ENCODE data around the gene HOXC13.

HOXC13 gene

GRCh38 chr12:53974084-53975063, 35.7 kb downstream of the HOXC13 start, which contains the start of gene HOTAIR:
Gene HOTAIR (minus strand): TSS chr12:53974954.
- no peak for TF ChIP-seq CTCF (conservative IDR thresholded peaks at IDR 0.05; ENCODE audit: control insufficient read depth, insufficient read depth, low read depth, low read length)
- peak within 1 kb of the TSS; percentile 54 for H3K4me3 ChIP-seq (ENCODE audit: control insufficient read depth, low read depth, low read length)
- no peak for DNase-seq (ENCODE audit: low read depth)

- H3K4me3 ChIP-seq (ENCODE audit: control insufficient read depth, low read depth, low read length) = peak overlapping the region; percentile 54
- TF ChIP-seq CTCF (conservative IDR thresholded peaks at IDR 0.05; ENCODE audit: control insufficient read depth, insufficient read depth, low read depth, low read length) = no peak
- no peak for DNase-seq (ENCODE audit: low read depth)
Measured at GRCh38 chr12:53975064-53975471, 36.4 kb downstream of the HOXC13 start.

- H3K4me3 ChIP-seq (ENCODE audit: control insufficient read depth, low read depth, low read length) = peak overlapping the region; percentile 54
- DNase-seq (ENCODE audit: low read depth) = no peak
- TF ChIP-seq CTCF (conservative IDR thresholded peaks at IDR 0.05; ENCODE audit: control insufficient read depth, insufficient read depth, low read depth, low read length) = no peak
Measured at GRCh38 chr12:53975479-53976152, 37.0 kb downstream of the HOXC13 start.

- no peak for DNase-seq (ENCODE audit: low read depth)
- no peak for TF ChIP-seq CTCF (conservative IDR thresholded peaks at IDR 0.05; ENCODE audit: control insufficient read depth, insufficient read depth, low read depth, low read length)
- no peak overlapping the region for H3K4me3 ChIP-seq (ENCODE audit: control insufficient read depth, low read depth, low read length)
Measured at GRCh38 chr12:53976172-53976822, 37.7 kb downstream of the HOXC13 start.

- no peak overlapping the region for H3K4me3 ChIP-seq (ENCODE audit: control insufficient read depth, low read depth, low read length)
- no peak for TF ChIP-seq CTCF (conservative IDR thresholded peaks at IDR 0.05; ENCODE audit: control insufficient read depth, insufficient read depth, low read depth, low read length)
- no peak for DNase-seq (ENCODE audit: low read depth)
Measured at GRCh38 chr12:53976823-53977595, 38.4 kb downstream of the HOXC13 start.
